ENCODE data around the gene CDH6.

The CDH6 gene

GRCh38 chr5:31157720-31158119 is 35.8 kb upstream of the CDH6 start:
- DNase-seq (ENCODE audit: low read depth), result no peak
- TF ChIP-seq POLR2A (IDR thresholded peaks at IDR 0.05; ENCODE audit: extremely low read depth, insufficient read length) (no peak), MAX (IDR thresholded peaks at IDR 0.05; ENCODE audit: low read depth, low read length) (no peak), MYC (IDR thresholded peaks at IDR 0.05; ENCODE audit: low read depth, low read length) (no peak), CTCF (IDR thresholded peaks at IDR 0.05; ENCODE audit: low read depth, low read length) (no peak)
- no peak overlapping the region for H3K4me3 ChIP-seq (ENCODE audit: low read depth, low read length)

- TF ChIP-seq MYC (IDR thresholded peaks at IDR 0.05; ENCODE audit: low read depth, low read length) (no peak), MAX (IDR thresholded peaks at IDR 0.05; ENCODE audit: low read depth, low read length) (no peak)
- H3K4me3 ChIP-seq (ENCODE audit: low read depth, low read length), result no peak overlapping the region
- no peak for DNase-seq (ENCODE audit: low read depth)
Observed at GRCh38 chr5:31158686-31159085, 34.8 kb upstream of the CDH6 start.

- TF ChIP-seq CTCF (IDR thresholded peaks at IDR 0.05; ENCODE audit: low read depth, low read length), result no peak
- TF ChIP-seq POLR2A (IDR thresholded peaks at IDR 0.05; ENCODE audit: extremely low read depth, insufficient read length), result no peak
- TF ChIP-seq MAX (IDR thresholded peaks at IDR 0.05; ENCODE audit: low read depth, low read length), result no peak
- TF ChIP-seq MYC (IDR thresholded peaks at IDR 0.05; ENCODE audit: low read depth, low read length), result no peak
- H3K4me3 ChIP-seq (ENCODE audit: low read depth, low read length), result no peak overlapping the region
- DNase-seq (ENCODE audit: low read depth), result no peak
Observed at GRCh38 chr5:31161781-31162181, 31.7 kb upstream of the CDH6 start.

GRCh38 chr5:31165729-31166128 is 27.8 kb upstream of the CDH6 start:
- TF ChIP-seq MAX (IDR thresholded peaks at IDR 0.05; ENCODE audit: low read depth, low read length), result no peak
- no peak for TF ChIP-seq CTCF (IDR thresholded peaks at IDR 0.05; ENCODE audit: low read depth, low read length)
- TF ChIP-seq MYC (IDR thresholded peaks at IDR 0.05; ENCODE audit: low read depth, low read length), result no peak
- TF ChIP-seq POLR2A (IDR thresholded peaks at IDR 0.05; ENCODE audit: extremely low read depth, insufficient read length), result no peak
- H3K4me3 ChIP-seq (ENCODE audit: low read depth, low read length), result no peak overlapping the region
- DNase-seq (ENCODE audit: low read depth), result no peak

GRCh38 chr5:31169379-31169778 is 24.1 kb upstream of the CDH6 start:
- no peak for DNase-seq (ENCODE audit: low read depth)

GRCh38 chr5:31172881-31173280 is 20.6 kb upstream of the CDH6 start:
- TF ChIP-seq MYC (IDR thresholded peaks at IDR 0.05; ENCODE audit: low read depth, low read length) (no peak), CTCF (IDR thresholded peaks at IDR 0.05; ENCODE audit: low read depth, low read length) (no peak), MAX (IDR thresholded peaks at IDR 0.05; ENCODE audit: low read depth, low read length) (no peak), POLR2A (IDR thresholded peaks at IDR 0.05; ENCODE audit: extremely low read depth, insufficient read length) (no peak)
- H3K4me3 ChIP-seq (ENCODE audit: low read depth, low read length), result no peak overlapping the region
- no peak for DNase-seq (ENCODE audit: low read depth)

More at GRCh38 chr5:31169379-31169778, 24.1 kb upstream of the CDH6 start:
- TF ChIP-seq MYC (IDR thresholded peaks at IDR 0.05; ENCODE audit: low read depth, low read length) (no peak), CTCF (IDR thresholded peaks at IDR 0.05; ENCODE audit: low read depth, low read length) (no peak), POLR2A (IDR thresholded peaks at IDR 0.05; ENCODE audit: extremely low read depth, insufficient read length) (no peak), MAX (IDR thresholded peaks at IDR 0.05; ENCODE audit: low read depth, low read length) (no peak)
- no peak overlapping the region for H3K4me3 ChIP-seq (ENCODE audit: low read depth, low read length)

All from NB4 (cell line).